Activated naive CD8-positive, alpha-beta T cell treated with anti-CD3 and anti-CD28 coated beads, Interleukin-2, amount 50 U/mL, for 24 hours (primary cell): Measurements from ENCODE around the gene RNF114.
"Not testable (repeated sequence)": the region's sequence is repeated elsewhere in the genome, so short reads cannot be mapped to it uniquely, and the experiment has no call there.

Experiments
- ATAC-seq: fragments of 150-1000 bp; cut with Tn5 transposase; one replicate; pipeline ENCODE4 v1.10.0; 2021
- DNase-seq: peaks from one replicate; pipeline ENCODE4 v3.0.0; 2021
- H3K27ac Mint-ChIP-seq: one replicate; pipeline ENCODE4 v1.8.0; 2021; ENCODE audit warnings: mild to moderate bottlenecking, mixed read lengths
- H3K27me3 Mint-ChIP-seq: one replicate; pipeline ENCODE4 v1.8.0; 2021; ENCODE audit warnings: mixed read lengths
- H3K36me3 Mint-ChIP-seq: one replicate; pipeline ENCODE4 v1.8.0; 2021; ENCODE audit warnings: low read depth, mixed read lengths
- H3K4me1 Mint-ChIP-seq: one replicate; pipeline ENCODE4 v1.8.0; 2021; ENCODE audit warnings: mixed read lengths
- H3K4me3 Mint-ChIP-seq: one replicate; pipeline ENCODE4 v1.8.0; 2021; ENCODE audit warnings: mild to moderate bottlenecking, moderate library complexity, mixed read lengths
- H3K9me3 Mint-ChIP-seq: one replicate; pipeline ENCODE4 v1.8.0; 2021; ENCODE audit warnings: mixed read lengths

The RNF114 gene

DNA sequence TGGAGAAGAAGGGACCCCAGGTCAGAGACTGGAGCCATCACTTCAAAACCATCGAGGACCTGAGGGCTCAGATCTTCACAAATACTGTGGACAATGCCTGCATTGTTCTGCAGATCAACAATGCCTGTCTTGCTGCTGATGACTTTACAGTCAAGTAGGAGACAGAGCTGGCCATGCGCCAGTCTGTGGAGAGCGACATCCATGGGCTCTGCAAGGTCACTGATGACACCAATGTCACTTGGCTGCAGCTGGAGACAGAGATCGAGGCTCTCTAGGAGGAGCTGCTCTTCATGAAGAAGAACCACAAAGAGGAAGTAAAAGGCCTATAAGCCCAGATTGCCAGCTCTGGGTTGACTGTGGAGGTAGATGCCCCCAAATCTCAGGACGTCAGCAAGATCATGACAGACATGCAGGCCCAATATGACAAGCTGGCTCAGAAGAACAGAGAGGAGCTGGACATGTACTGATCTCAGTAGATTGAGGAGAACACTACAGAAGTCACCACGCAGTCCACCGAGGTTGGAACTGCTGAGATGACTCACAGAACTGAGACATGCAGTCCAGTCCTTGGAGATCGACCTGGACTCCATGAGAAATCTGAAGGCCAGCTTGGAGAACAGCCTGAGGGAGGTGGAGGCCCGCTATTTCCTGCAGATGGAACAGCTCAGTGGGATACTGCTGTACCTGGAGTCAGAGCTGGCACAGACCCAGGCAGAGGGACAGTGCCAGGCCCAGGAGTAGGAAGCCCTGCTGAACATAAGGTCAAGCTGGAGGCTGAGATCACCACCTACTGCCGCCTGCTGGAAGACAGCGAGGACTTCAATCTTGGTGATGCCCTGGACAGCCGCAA, 21.1 kb downstream of the RNF114 start:
- not testable (repeated sequence) for H3K4me3 Mint-ChIP-seq, H3K9me3 Mint-ChIP-seq, DNase-seq, H3K27me3 Mint-ChIP-seq, ATAC-seq
- Mint-ChIP-seq H3K4me1 (peaks cover 19% of the 10 kb centered on the region), H3K36me3 (peaks cover 33% of the 10 kb centered on the region), H3K27ac (peak overlapping the region; percentile 59)

DNA sequence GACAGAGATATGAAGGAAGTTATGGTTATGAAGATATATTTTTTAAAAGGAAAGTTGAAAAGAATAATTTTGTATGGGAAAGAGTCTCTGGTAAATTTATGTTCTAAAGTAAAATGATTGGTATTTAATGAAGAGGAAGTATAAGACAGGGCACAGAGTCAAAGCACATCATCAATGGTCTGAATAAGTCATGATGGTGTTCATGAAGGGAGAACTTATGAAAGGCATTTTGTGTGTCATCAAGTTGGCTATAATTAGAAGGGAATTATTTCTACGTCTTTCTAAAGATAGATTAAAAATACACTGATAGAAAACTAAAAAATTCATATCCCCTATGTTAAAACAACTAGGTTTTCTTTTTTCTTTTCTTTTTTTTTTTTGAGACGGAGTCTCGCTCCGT, 25.2 kb downstream of the RNF114 start:
- H3K27ac Mint-ChIP-seq: no peak overlapping the region
- no peak overlapping the region for H3K4me3 Mint-ChIP-seq
- no peak for ATAC-seq
- H3K4me1 Mint-ChIP-seq: peaks cover 19% of the 10 kb centered on the region
- no peaks in the 10 kb centered on the region for H3K9me3 Mint-ChIP-seq
- peaks cover 14% of the 10 kb centered on the region for H3K36me3 Mint-ChIP-seq
- no peak for DNase-seq
- no peaks in the 10 kb centered on the region for H3K27me3 Mint-ChIP-seq

DNA sequence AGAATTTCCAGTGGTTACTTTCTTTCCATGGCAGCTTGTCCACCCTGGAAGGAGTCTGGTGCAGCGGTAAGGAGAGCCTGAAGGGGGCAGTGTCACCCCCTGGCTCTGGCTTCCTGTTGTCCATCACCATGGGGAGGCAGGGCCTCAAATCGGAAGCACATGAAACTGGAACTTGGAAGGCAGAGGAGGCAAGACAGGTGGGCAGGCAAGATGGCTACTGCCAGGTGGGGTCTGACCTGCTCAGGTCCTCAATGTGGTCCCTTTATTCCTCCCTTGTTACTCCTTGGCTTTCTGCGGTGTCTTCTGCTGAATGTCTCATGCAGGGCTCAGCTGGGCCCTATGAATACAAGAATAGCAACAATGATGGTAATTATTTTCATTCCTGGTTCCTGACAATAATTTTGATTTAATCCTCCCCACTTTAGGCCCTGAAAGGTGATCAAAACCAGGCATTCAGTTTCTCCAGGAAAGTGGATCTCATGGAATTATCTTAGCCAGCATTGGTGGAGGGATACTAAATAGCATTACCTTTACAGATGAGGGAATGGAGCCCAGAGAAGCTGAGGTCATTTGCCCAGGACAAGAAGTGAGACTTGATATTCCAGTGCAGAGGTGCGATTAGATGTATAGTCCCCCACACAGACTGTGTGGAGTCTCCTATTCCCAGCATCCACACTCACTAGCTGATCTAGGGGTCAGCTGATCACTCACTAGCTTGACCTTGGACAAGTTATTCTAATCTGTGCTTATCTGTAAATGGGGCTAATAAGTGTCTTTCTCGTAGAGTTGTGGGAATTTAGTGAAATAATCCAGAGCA, 29.0 kb downstream of the RNF114 start:
- H3K27ac Mint-ChIP-seq: no peak overlapping the region
- no peaks in the 10 kb centered on the region for H3K27me3 Mint-ChIP-seq
- peak; percentile 49 for ATAC-seq
- no peaks in the 10 kb centered on the region for H3K4me1 Mint-ChIP-seq
- H3K4me3 Mint-ChIP-seq: no peak overlapping the region
- no peak for DNase-seq
- H3K9me3 Mint-ChIP-seq: no peaks in the 10 kb centered on the region
- H3K36me3 Mint-ChIP-seq: no peaks in the 10 kb centered on the region

DNA sequence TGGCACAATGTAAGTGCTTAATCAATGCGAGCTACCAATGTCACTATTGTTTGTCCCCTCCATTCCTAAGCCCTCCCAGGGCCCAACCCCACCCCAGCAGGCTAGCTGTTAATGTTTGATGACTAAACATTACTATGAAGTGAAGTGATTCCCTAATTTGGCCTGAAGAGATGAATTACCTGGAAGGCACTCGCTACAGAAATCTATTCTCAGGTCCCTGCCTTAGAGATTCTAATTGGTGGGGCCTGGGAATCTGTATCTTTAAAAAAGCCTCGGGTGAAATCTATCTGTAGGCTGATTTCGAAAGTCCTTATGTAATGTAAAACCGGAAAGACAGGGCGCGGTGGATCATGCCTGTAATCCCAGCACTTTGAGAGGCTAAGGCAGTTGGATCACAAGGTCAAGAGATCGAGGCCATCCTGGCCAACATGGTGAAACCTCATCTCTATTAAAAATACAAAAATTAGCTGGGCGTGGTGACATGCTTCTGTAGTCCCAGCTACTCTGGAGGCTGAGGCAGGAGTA, 29.6 kb downstream of the RNF114 start:
- Mint-ChIP-seq H3K4me3 (no peak overlapping the region), H3K36me3 (no peaks in the 10 kb centered on the region), H3K27ac (no peak overlapping the region), H3K9me3 (no peaks in the 10 kb centered on the region), H3K4me1 (no peaks in the 10 kb centered on the region), H3K27me3 (no peaks in the 10 kb centered on the region)
- DNase-seq (no peak), ATAC-seq (no peak)

DNA sequence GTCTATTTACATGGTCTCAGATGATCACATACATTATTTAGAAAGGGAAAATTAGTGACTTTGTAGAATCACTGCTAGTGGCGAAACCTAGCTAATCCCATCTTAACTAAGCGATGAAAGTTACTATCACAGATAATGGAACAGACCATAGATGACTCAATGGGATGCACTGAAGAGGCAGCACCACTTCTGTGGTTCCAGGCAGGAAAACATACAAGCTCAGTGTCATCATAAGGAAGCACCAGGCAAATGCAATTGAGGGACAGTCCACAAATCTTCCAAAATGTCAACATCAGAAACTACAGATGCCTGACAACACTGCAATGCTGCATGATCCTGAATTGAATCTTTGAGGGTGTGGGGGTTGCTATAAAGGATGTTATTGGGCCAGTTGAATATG, 30.7 kb downstream of the RNF114 start:
- no peak for ATAC-seq
- H3K36me3 Mint-ChIP-seq: no peaks in the 10 kb centered on the region
- no peaks in the 10 kb centered on the region for H3K4me1 Mint-ChIP-seq
- H3K27me3 Mint-ChIP-seq: no peaks in the 10 kb centered on the region
- H3K4me3 Mint-ChIP-seq: no peak overlapping the region
- no peaks in the 10 kb centered on the region for H3K9me3 Mint-ChIP-seq
- DNase-seq: no peak
- no peak overlapping the region for H3K27ac Mint-ChIP-seq

DNA sequence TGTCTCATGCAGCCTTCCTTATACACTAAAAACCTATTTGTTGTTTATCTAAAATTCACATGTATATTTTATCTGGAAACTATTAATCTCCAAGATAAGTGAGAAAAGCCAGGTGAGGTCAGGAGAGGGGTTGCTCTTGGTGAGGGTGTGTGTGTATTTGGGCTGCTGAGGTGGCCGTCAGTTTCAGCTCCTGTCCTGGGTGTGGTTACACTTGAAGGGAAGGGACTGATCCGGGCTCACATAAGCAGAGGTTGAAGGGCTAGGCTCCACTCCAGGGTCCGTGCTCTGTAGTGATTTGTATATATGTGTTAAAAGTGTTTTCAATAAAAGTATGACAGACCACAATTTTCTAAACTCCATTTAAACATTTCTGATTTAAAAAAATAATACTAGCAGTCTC, 33.0 kb downstream of the RNF114 start:
- no peaks in the 10 kb centered on the region for H3K4me1 Mint-ChIP-seq
- no peaks in the 10 kb centered on the region for H3K36me3 Mint-ChIP-seq
- DNase-seq: no peak
- H3K4me3 Mint-ChIP-seq: no peak overlapping the region
- no peak for ATAC-seq
- no peaks in the 10 kb centered on the region for H3K27me3 Mint-ChIP-seq
- H3K27ac Mint-ChIP-seq: no peak overlapping the region
- no peaks in the 10 kb centered on the region for H3K9me3 Mint-ChIP-seq

DNA sequence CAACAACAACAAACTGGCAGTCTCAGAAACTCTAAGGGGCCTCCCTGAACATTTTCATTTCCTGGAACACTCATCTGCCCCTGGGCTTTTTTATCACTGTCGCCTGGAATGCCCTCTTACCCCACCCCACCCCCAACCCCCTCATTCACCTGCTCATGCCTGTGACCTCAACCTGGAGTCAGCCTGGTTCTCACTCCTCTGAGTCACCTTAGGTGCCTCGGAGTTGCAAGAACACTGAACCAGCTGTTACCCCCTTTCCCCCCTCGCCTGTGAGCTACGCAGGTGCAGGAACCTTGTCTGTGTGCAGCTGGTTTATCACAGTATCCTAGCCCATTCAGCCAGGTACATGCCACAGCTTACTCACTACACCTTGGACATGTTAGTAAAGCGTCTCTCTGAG, 33.7 kb downstream of the RNF114 start:
- ATAC-seq: no peak
- Mint-ChIP-seq H3K27me3 (no peaks in the 10 kb centered on the region), H3K36me3 (no peaks in the 10 kb centered on the region), H3K4me3 (no peak overlapping the region), H3K4me1 (no peaks in the 10 kb centered on the region), H3K9me3 (no peaks in the 10 kb centered on the region), H3K27ac (no peak overlapping the region)
- no peak for DNase-seq

DNA sequence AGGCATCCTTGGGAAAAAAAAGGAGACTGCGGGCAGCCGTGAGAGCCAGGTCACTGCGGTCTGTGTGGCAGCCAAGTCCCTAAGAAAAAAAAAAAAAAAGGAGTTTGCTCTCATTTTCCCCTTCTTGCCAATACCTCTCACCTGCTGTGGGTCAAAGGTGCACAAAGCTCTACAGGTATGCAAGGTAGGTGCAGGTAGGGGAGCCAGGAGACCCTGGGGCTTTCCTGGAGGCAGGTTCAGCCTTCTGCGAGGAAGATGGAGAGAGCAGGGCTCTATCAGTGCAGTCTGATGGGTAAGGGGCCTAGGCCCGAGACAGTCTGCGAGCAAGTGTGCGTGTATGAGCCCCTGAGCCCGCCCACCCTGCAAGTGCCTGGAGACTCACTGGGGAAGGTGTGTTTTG, 34.3 kb downstream of the RNF114 start:
- H3K9me3 Mint-ChIP-seq: no peaks in the 10 kb centered on the region
- no peaks in the 10 kb centered on the region for H3K4me1 Mint-ChIP-seq
- no peaks in the 10 kb centered on the region for H3K27me3 Mint-ChIP-seq
- no peaks in the 10 kb centered on the region for H3K36me3 Mint-ChIP-seq
- ATAC-seq (no peak), DNase-seq (no peak)
- no peak overlapping the region for H3K4me3 Mint-ChIP-seq
- no peak overlapping the region for H3K27ac Mint-ChIP-seq

DNA sequence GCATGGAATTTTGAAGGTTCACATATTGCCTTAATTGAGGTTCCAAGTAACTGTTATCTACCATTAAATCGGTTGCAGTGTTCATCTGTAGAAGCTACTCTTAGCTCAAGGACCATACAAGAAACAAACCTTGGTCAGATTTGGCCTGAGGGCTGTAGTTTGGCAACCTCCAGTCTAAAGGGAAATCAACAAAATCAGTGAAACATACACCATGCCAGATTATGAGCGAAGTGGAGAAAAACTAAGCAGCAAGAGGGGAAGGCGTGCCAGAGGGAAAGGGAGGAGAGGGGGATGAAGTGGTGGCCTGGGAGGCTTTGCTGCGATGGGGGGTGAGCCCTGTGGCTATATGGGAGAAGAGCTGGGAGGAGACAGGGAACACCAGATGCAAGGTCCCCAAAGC, 37.8 kb downstream of the RNF114 start:
- Mint-ChIP-seq H3K36me3 (no peaks in the 10 kb centered on the region), H3K4me1 (peaks cover 2% of the 10 kb centered on the region), H3K27me3 (no peaks in the 10 kb centered on the region), H3K27ac (no peak overlapping the region), H3K9me3 (no peaks in the 10 kb centered on the region), H3K4me3 (no peak overlapping the region)
- no peak for ATAC-seq
- no peak for DNase-seq

DNA sequence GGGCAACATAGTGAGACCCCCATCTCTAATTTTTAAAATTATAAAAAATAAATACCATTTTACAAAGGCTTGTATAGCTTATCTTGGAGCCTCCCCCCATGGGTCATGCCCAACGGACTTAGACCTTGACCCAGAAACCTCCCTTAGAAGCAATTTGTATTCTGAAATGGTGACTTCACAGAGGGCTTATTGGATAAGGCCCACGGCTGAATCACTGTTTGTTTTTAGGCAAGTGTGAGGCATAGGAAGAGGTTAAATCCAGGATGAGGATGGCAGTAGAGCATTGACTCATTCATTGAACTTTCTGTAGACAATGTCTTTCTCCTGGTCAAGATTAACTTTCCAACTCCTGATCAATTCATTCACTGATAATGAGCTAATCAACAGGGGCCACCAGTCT, 40.3 kb downstream of the RNF114 start:
- DNase-seq (no peak), ATAC-seq (no peak)
- H3K27me3 Mint-ChIP-seq: peaks cover 4% of the 10 kb centered on the region
- H3K9me3 Mint-ChIP-seq: no peaks in the 10 kb centered on the region
- H3K36me3 Mint-ChIP-seq: no peaks in the 10 kb centered on the region
- peaks cover 15% of the 10 kb centered on the region for H3K4me1 Mint-ChIP-seq
- no peak overlapping the region for H3K27ac Mint-ChIP-seq
- H3K4me3 Mint-ChIP-seq: no peak overlapping the region

DNA sequence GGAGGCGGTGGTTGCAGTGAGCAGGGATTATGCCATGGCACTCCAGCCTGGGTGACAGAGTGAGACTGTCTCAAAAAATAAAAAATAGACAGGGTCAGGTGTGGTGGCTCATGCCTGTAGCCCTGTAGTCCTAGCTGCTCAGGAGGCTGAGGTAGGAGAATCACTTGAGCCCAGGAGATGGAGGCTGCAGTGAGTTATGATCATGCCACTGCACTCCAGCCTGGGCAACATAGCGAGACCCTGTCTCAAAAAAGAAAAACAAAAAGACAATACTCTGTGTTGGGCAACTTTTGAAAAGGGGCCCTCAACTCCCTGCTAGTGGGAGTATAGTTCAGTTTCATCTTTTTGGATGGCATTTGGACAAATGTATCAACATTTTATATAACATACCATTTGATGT, 41.5 kb downstream of the RNF114 start:
- not testable (repeated sequence) for H3K4me3 Mint-ChIP-seq, H3K9me3 Mint-ChIP-seq, DNase-seq, ATAC-seq, H3K36me3 Mint-ChIP-seq, H3K27ac Mint-ChIP-seq
- H3K27me3 Mint-ChIP-seq: peaks cover 10% of the 10 kb centered on the region
- peaks cover 20% of the 10 kb centered on the region for H3K4me1 Mint-ChIP-seq

DNA sequence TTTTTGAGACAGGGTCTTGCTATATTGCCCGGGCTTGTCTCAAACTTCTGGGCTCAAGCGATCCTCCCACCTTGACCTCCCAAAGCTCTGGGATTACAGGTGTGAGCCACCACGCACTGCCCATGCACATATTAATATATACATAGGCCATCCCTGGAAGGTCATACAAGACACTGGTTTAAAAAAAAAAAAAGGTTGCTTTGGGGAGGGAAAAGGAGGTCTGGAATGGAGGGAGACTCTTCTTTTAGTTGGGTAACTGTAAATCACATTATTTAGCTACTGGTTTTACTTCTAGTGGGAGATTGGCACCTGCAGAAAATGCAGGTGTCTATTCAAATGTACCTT, 42.5 kb downstream of the RNF114 start:
- Mint-ChIP-seq H3K27ac (no peak overlapping the region), H3K9me3 (no peaks in the 10 kb centered on the region), H3K4me3 (no peak overlapping the region), H3K27me3 (peaks cover 10% of the 10 kb centered on the region), H3K4me1 (peaks cover 29% of the 10 kb centered on the region), H3K36me3 (no peaks in the 10 kb centered on the region)
- DNase-seq (no peak), ATAC-seq (no peak)

DNA sequence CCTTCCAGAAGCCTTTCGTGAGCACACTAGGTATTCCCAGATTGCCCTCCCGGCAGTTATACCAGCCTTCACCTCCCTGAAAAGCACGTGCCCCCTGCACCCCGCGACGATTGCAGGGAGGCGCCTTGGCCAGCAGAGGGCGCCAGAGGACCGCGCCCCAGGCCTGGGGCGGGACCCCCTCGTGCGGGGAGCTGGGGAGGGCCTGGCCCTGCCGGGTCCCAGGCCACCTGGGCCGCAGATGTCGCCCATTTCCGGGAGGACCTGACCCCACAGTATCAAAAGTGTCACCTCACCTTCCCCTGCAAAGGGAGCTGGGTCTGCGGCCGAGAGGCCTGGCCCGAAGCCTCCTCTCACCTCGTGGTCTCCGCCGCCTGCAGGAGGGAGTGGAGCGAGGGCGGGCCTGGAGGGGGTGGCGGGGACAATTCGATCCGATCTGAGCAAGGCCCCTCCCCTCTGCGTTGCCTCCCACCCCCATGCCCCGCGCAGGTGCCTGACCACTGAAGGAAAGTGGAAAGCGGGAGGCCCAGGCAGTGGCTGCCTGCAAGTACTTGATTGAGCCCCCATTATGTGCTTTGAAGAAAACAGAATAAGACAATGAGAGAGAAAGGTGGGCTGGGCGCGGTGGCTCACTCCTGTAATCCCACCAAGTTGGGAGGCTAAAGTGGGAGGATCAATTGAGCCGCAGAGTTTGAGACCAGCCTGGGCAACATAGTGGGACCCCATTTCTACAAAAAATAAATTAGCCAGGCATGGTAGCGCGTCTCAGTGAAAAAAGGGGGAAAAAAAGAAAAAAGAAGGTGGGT, 43.0 kb downstream of the RNF114 start:
- H3K4me1 Mint-ChIP-seq: peaks cover 35% of the 10 kb centered on the region

DNA sequence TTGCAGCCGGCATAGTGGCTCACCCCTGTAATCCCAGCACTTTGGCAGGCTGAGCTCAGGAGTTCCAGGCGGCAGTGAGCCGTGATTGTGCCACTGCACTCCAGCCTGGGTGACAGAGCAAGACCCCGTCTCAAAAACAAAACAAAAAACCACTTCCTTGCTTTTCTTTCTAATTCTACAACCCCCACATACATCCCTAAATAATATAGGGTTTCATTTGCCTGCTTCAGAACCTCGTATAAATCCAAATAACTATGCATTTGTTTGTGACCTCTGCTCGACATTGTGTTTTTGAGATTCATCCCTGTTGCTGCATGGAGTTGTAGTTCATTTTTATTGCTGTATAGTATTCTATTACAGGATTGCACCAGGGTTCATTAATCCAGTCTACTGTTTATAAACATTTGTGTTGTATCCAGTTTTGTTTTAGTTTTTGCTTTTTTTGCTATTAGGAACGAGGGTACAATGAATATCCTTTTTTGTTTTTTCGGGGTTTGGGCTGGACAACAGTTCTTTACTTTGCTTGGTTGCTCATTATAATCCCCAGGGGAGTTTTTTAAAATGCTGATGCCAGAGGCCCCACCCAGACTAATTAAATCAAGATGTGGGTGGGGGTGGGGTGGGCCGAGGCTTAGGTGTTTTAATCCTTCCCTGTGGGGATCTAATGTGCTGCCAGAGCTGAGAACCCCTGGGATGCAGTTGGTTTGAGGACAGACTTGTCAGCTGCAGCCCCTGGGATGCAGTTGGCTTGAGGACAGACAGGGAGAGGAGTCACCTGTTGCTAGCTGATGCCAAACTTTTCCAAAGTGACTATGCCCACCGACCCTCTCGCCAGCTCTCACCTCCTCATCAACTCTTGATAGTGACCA, 44.2 kb downstream of the RNF114 start:
- no peak for DNase-seq
- peaks cover 12% of the 10 kb centered on the region for H3K27me3 Mint-ChIP-seq
- H3K36me3 Mint-ChIP-seq: no peaks in the 10 kb centered on the region
- peaks cover 39% of the 10 kb centered on the region for H3K4me1 Mint-ChIP-seq
- H3K27ac Mint-ChIP-seq: no peak overlapping the region
- ATAC-seq: no peak
- H3K9me3 Mint-ChIP-seq: no peaks in the 10 kb centered on the region
- H3K4me3 Mint-ChIP-seq: no peak overlapping the region

More for the DNA sequence above, 43.0 kb downstream of the RNF114 start:
- Mint-ChIP-seq H3K36me3 (no peaks in the 10 kb centered on the region), H3K27me3 (peaks cover 12% of the 10 kb centered on the region), H3K27ac (no peak overlapping the region), H3K9me3 (no peaks in the 10 kb centered on the region), H3K4me3 (no peak overlapping the region)
- ATAC-seq (peak; percentile 70), DNase-seq (peak; percentile 72)
